HFFc6 (cell line): ENCODE measurements around the gene TTC7B. TPM values are rescaled to one million over a fixed set of nuclear protein-coding genes. Genes with fewer than 3 reads are reported as not detected.

Experiments
- DNase-seq: peaks from one replicate; pipeline ENCODE4 v3.0.0-alpha.2; 2018
- H3K27ac Mint-ChIP-seq: 2 replicates; pipeline ENCODE4 v1.8.0; 2020; ENCODE audit warnings: mild to moderate bottlenecking, mixed read lengths
- H3K27me3 Mint-ChIP-seq: 2 replicates; pipeline ENCODE4 v1.8.0; 2021; ENCODE audit warnings: mild to moderate bottlenecking, moderate library complexity, mixed read lengths; ENCODE audit not compliant: insufficient read depth
- H3K36me3 Mint-ChIP-seq: 2 replicates; pipeline ENCODE4 v1.8.0; 2021; ENCODE audit warnings: low read depth, mixed read lengths
- H3K4me1 Mint-ChIP-seq: 2 replicates; pipeline ENCODE4 v1.8.0; 2020; ENCODE audit warnings: low read depth, mixed read lengths
- H3K4me3 Mint-ChIP-seq: 2 replicates; pipeline ENCODE4 v1.8.0; 2020; ENCODE audit warnings: mild to moderate bottlenecking, moderate library complexity, mixed read lengths
- H3K9me3 Mint-ChIP-seq: 2 replicates; pipeline ENCODE4 v1.8.0; 2020; ENCODE audit warnings: mild to moderate bottlenecking, mixed read lengths
- CTCF ChIP-seq: fragments of 200-600 bp; sonication (generic); IDR thresholded peaks from 2 replicates; pipeline ENCODE4 v1.5.0; 2021; ENCODE audit warnings: antibody characterized with exemption, mild to moderate bottlenecking
- total RNA-seq, 6 experiments: library from RNA; stranded (reverse); fragmentation: NEBNext Ultra II Directional; extraction: Animal tissue kit (Norgen Biotek cat#: 25700); gene quantifications; 2 replicates in 1 of 6; 3 replicates in 5 of 6; pipeline ENCODE4 v1.2.3, GENCODE V29; 2021

TTC7B gene
- total RNA-seq, 6 experiments from 2014 or later = 34.6 to 46.9 (median 40.9) TPM

- Mint-ChIP-seq H3K36me3 (no peaks in the 10 kb centered on the region), H3K27me3 (peaks cover 5% of the 10 kb centered on the region; the same call in 1 of the 2 replicates), H3K4me1 (peaks cover 8% of the 10 kb centered on the region), H3K9me3 (no peaks in the 10 kb centered on the region), H3K4me3 (no peak overlapping the region), H3K27ac (no peak overlapping the region)
- TF ChIP-seq CTCF = no peak
- no peak for DNase-seq
Measured at GRCh38 chr14:90538095-90538494, 278.1 kb downstream of the TTC7B start.

- Mint-ChIP-seq H3K27me3 (peaks cover 5% of the 10 kb centered on the region; the same call in 1 of the 2 replicates), H3K4me3 (no peak overlapping the region), H3K9me3 (no peaks in the 10 kb centered on the region), H3K4me1 (peaks cover 8% of the 10 kb centered on the region), H3K27ac (no peak overlapping the region), H3K36me3 (no peaks in the 10 kb centered on the region)
- DNase-seq = no peak
- no peak for TF ChIP-seq CTCF
Measured at GRCh38 chr14:90536511-90537191, 279.6 kb downstream of the TTC7B start.

GRCh38 chr14:90536092-90536491 is 280.1 kb downstream of the TTC7B start:
- no peaks in the 10 kb centered on the region for H3K36me3 Mint-ChIP-seq
- no peak overlapping the region for H3K27ac Mint-ChIP-seq
- H3K4me1 Mint-ChIP-seq = peaks cover 8% of the 10 kb centered on the region
- DNase-seq = no peak
- H3K9me3 Mint-ChIP-seq = no peaks in the 10 kb centered on the region
- peaks cover 5% of the 10 kb centered on the region; the same call in 1 of the 2 replicates for H3K27me3 Mint-ChIP-seq
- no peak for TF ChIP-seq CTCF
- H3K4me3 Mint-ChIP-seq = no peak overlapping the region

GRCh38 chr14:90535556-90536090 is 280.6 kb downstream of the TTC7B start:
- Mint-ChIP-seq H3K27ac (no peak overlapping the region), H3K27me3 (peaks cover 5% of the 10 kb centered on the region; the same call in 1 of the 2 replicates), H3K4me3 (no peak overlapping the region), H3K9me3 (no peaks in the 10 kb centered on the region), H3K36me3 (no peaks in the 10 kb centered on the region), H3K4me1 (peaks cover 8% of the 10 kb centered on the region)
- no peak for TF ChIP-seq CTCF
- DNase-seq = no peak

GRCh38 chr14:90534838-90535555 is 281.2 kb downstream of the TTC7B start:
- TF ChIP-seq CTCF = no peak
- H3K36me3 Mint-ChIP-seq = no peaks in the 10 kb centered on the region
- H3K27me3 Mint-ChIP-seq = peaks cover 5% of the 10 kb centered on the region
- H3K4me1 Mint-ChIP-seq = peaks cover 8% of the 10 kb centered on the region
- H3K27ac Mint-ChIP-seq = no peak overlapping the region
- no peak overlapping the region for H3K4me3 Mint-ChIP-seq
- H3K9me3 Mint-ChIP-seq = no peaks in the 10 kb centered on the region
- no peak for DNase-seq
